ENCODE data around the gene KCNAB1. TPM values are rescaled to one million over a fixed set of nuclear protein-coding genes. Genes with fewer than 3 reads are reported as not detected.
"Not testable (repeated sequence)": the region's sequence is repeated elsewhere in the genome, so short reads cannot be mapped to it uniquely, and the experiment has no call there.

Gene KCNAB1
- polyA plus RNA-seq, 3 donors: 2.6 to 3.3 (median 3.2) TPM

- DNase-seq: no peak
Measured at GRCh38 chr3:156264771-156265170, 144.4 kb downstream of the KCNAB1 start.

GRCh38 chr3:156271508-156271907, 151.1 kb downstream of the KCNAB1 start:
- no peak for DNase-seq

DNA sequence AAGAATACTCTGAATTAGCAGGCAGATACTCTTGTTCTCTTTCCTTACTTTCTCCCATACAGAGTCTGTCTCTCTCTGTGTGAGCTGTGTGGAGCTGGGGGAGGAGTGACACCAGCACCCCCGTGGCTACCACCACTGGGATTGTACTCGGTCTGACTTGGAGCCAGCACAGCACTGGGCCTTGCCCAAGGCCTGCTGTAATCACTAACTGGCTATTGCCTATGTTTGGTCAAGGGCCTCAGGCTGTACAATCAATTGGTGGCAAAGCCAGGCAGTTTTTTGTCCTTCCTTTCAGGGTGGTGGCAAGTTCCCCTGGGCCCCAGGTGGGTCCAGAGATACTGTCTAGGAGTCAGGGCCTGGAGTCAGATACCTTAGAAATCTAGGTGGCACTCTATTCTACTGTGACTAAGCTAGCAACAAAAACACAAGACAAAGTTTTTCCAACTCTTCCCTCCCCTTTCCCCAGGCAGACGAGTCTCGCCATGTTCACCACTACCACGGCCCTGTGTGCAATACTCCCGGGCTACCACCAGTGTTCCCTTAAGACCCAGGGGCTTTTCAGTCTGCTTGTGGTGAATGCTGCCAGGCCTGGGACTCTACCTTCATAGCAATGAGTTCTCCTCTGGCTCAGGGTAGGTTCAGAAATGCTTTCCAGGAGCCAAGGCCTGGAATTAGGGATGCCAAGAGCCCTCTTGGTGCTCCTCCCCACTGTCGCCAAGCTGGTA, 151.8 kb downstream of the KCNAB1 start:
- DNase-seq: no peak

GRCh38 chr3:156273111-156273694, 152.8 kb downstream of the KCNAB1 start:
- no peak for DNase-seq

DNA sequence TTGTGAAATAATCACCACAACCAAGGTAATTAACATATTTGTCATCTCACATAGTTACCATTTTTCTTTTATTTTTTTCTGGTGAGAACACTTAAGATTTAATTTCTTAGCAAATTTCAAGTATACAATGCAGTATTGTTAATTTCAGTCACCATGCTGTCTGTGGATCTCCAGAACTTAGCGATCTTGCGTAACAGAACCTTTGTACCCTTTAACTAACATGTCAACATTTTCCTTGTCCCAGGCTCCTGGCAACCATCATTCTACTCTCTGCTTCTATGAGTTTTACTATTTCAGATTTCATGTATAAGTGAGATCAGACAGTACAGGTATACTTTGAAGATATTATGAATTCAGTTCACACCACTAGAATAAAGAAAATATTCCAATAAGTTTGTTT, 154.4 kb downstream of the KCNAB1 start:
- DNase-seq: no peak

GRCh38 chr3:156284637-156285036, 164.3 kb downstream of the KCNAB1 start:
- DNase-seq: not testable (repeated sequence)

DNA sequence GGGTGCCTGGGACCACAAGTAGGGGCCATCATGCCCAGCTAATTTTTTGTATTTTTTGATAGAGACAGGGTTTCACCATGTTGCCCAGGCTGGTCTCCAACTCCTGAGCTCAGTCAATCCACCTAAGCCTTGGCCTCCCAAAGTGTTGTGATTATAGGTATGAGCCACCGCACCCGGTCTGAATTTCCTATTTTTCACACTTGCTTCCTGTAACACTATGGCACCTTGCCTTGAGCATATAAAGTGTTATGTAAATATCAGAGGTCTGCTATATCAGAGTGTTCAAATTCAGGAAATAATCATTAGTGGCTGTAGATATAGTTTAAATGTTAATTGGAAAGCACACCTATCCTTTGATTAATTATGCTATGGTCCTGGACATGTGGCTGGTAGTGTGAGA, 165.2 kb downstream of the KCNAB1 start:
- DNase-seq: no peak

DNA sequence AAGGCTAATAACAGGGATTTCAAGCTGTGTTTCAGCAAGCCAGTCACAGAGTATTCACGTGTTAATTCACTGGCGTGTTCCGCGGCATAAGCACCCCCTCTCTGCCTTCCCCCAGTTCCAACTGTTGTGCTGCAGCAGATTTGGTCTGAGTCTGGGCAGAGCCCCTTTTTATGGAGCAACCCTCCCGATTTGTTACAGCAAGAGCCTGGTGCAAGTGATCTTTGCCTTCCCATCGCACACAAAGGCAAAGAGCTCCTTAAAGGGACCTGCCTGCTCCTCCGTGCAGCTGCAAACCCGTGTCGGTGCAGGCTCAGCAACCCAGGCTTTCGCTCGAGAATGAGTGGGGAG, 170.5 kb downstream of the KCNAB1 start:
- DNase-seq: no peak

GRCh38 chr3:156291272-156292123, 171.1 kb downstream of the KCNAB1 start:
- DNase-seq: no peak

- DNase-seq: no peak
Measured at GRCh38 chr3:156293566-156293965, 173.2 kb downstream of the KCNAB1 start.

DNA sequence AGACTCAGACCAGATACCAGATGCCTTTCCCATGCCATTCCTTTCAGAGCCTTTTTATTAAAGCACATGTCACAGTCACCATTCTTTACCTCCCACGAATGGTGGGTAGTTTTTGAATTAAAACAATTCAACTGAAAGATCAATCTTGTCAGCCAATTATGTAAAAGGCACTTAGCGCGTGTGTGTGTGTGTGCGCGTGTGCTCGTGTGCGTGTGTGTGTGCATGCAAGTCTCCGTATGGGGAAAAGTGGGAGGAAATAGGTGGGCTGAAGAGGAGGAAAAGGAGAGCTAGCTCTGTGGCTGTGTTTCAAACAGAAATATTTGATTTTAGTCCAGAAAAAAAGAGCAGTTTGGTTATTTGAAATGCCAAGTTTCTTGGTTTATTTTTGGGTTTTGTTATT, 177.2 kb downstream of the KCNAB1 start:
- no peak for DNase-seq

- DNase-seq: no peak
Measured at GRCh38 chr3:156298014-156298413, 177.6 kb downstream of the KCNAB1 start.

DNA sequence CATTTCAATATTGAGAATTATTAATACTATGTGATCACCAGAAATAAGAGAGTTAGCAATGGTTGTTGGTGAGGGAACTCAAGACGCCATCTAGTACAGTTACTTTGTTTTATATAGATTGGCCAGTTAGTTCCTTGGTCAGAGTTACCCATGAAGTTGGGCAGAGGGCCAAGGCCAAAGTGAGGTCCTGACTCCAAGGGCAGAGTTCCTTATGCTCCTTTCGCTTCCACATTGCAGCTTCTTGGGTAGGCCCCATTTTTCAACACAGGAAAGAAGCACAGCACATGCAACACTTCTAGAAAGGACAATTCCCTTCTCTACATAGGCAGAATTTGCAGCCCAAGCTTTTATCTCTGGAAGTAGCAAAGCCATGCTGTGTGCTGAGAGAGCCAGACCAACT, 178.6 kb downstream of the KCNAB1 start:
- DNase-seq: no peak

DNA sequence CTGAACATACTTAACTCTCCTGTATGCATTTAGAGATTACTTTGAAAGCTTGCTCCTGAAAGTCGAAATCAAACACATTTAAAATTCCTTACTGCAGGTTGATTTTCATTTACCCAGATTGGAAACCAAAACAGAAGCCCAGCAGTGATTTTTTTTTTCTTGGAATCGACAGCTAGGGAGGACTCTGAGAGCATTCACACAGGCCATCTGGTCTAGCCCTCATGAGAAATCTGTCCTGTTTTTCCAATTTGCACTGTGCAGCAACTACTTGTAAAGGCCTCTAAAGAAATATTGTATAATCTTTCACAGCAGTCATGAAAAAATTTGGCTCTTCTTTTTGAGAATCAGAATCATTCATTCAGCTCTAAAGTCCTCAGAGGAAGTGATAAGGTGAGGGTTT, 179.2 kb downstream of the KCNAB1 start:
- no peak for DNase-seq

DNA sequence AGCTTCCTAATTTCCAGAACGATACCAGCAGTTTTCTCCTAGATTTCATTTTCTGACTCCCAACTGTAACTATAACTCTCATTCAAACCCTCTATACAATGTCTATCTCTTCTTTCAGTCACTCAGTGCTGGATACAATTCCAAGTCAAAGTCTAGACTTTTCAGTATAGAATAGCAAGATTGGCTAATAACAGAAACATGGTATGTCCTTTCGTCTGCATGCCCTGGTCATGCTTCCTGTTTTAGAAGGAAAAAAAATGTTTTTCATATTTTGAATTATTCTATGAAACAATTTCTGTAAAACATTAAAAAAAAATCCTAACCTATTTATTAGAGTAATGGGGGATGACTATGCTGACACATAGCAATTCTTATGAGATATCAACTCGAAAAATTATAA, 180.0 kb downstream of the KCNAB1 start:
- DNase-seq: no peak

- no peak for DNase-seq
Measured at GRCh38 chr3:156300929-156301840, 180.8 kb downstream of the KCNAB1 start.

- DNase-seq: no peak
Measured at GRCh38 chr3:156303001-156303707, 182.8 kb downstream of the KCNAB1 start.

- no peak for DNase-seq
Measured at GRCh38 chr3:156304406-156304805, 184.0 kb downstream of the KCNAB1 start.

GRCh38 chr3:156305672-156306071, 185.3 kb downstream of the KCNAB1 start:
- no peak for DNase-seq

DNA sequence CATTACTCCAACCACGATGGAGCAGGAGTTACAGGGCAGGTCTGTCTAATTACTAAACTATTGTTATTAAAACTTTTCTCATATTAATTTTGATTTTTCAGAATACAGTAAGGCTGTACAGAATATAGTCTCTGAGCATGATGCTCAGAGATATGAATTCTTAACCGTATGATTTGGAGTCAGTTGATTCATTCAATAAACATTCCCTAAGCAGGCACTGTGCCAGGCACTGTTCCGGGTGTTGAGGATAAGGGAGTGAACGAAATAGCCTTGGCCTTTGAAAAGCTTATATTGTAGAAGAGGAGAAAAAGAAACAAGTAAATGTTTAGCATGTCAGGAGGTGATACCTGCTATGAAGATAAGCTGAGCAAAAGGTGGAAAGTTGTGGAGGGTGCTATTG, 187.3 kb downstream of the KCNAB1 start:
- DNase-seq: no peak

- no peak for DNase-seq
Measured at GRCh38 chr3:156311431-156311830, 191.1 kb downstream of the KCNAB1 start.
